Measurements from ENCODE around the gene DCDC1. TPM values are rescaled to one million over a fixed set of nuclear protein-coding genes. Genes with fewer than 3 reads are reported as not detected.

DCDC1 gene
- total RNA-seq, 1 experiment from 2014 or later, result 2.2 TPM

- H3K9me2 ChIP-seq (ENCODE audit: insufficient read depth), result no peaks in the 10 kb centered on the region
- no TSS peak for BruUV-seq (replicated peaks)
- H3K9me3 ChIP-seq (ENCODE audit: insufficient read depth, low read depth), result no peaks in the 10 kb centered on the region
- no peak overlapping the region for H3K27ac ChIP-seq
- TF ChIP-seq CTCF (conservative IDR thresholded peaks at IDR 0.05) (no peak), EZH2 (IDR thresholded peaks at IDR 0.05; ENCODE audit: low read depth) (no peak)
- H3K4me2 ChIP-seq, result no peak overlapping the region
- no peaks in the 10 kb centered on the region for H3F3A ChIP-seq (ENCODE audit: insufficient read depth, low read depth)
- intact Hi-C loops (cut with micrococcal nuclease; ENCODE audit: unreplicated experiment), result no loop called here
- CTCF ChIA-PET, result no interaction called here
- no peak for DNase-seq
- peaks cover 10% of the 10 kb centered on the region for H3K27me3 ChIP-seq (ENCODE audit: insufficient read depth, low read depth)
- POLR2A ChIA-PET (ENCODE audit: unreplicated experiment), result no interaction called here
- H3K4me3 ChIP-seq, result no peak overlapping the region
- H3K79me2 ChIP-seq (ENCODE audit: low read depth), result no peaks in the 10 kb centered on the region
- H2AFZ ChIP-seq, result no peak overlapping the region
- H3K4me1 ChIP-seq (replicated peaks; ENCODE audit: insufficient read depth), result no peaks in the 10 kb centered on the region
- no peaks in the 10 kb centered on the region; the same call in 1 of the 2 replicates for H4K20me1 ChIP-seq (ENCODE audit: insufficient read depth)
- H3K36me3 ChIP-seq (ENCODE audit: low read depth), result no peaks in the 10 kb centered on the region
These were observed 542.6 kb downstream of the DCDC1 start for GRCh38 chr11:30826911-30827310.

GRCh38 chr11:30825723-30826122, 543.8 kb downstream of the DCDC1 start:
- no peaks in the 10 kb centered on the region for H3K79me2 ChIP-seq (ENCODE audit: low read depth)
- H3K27me3 ChIP-seq (ENCODE audit: insufficient read depth, low read depth), result peaks cover 10% of the 10 kb centered on the region
- no peak overlapping the region for H3K4me2 ChIP-seq
- no peak overlapping the region for H3K4me3 ChIP-seq
- CTCF ChIA-PET, result no interaction called here
- H3K36me3 ChIP-seq (ENCODE audit: low read depth), result no peaks in the 10 kb centered on the region
- BruUV-seq (replicated peaks), result no TSS peak
- H3K4me1 ChIP-seq (replicated peaks; ENCODE audit: insufficient read depth), result no peaks in the 10 kb centered on the region
- no peaks in the 10 kb centered on the region for H3K9me2 ChIP-seq (ENCODE audit: insufficient read depth)
- H2AFZ ChIP-seq, result no peak overlapping the region
- no peaks in the 10 kb centered on the region for H3K9me3 ChIP-seq (ENCODE audit: insufficient read depth, low read depth)
- no peak overlapping the region for H3K27ac ChIP-seq
- H3F3A ChIP-seq (ENCODE audit: insufficient read depth, low read depth), result no peaks in the 10 kb centered on the region
- TF ChIP-seq EZH2 (IDR thresholded peaks at IDR 0.05; ENCODE audit: low read depth) (no peak), CTCF (conservative IDR thresholded peaks at IDR 0.05) (no peak)
- no peaks in the 10 kb centered on the region for H4K20me1 ChIP-seq (ENCODE audit: insufficient read depth)
- POLR2A ChIA-PET (ENCODE audit: unreplicated experiment), result no interaction called here
- no peak for DNase-seq
- intact Hi-C loops (cut with micrococcal nuclease; ENCODE audit: unreplicated experiment), result no loop called here

GRCh38 chr11:30823119-30823518, 546.4 kb downstream of the DCDC1 start:
- ChIA-PET POLR2A (ENCODE audit: unreplicated experiment) (no interaction called here), CTCF (no interaction called here)
- Histone ChIP-seq H3K9me3 (ENCODE audit: insufficient read depth, low read depth) (no peaks in the 10 kb centered on the region), H4K20me1 (ENCODE audit: insufficient read depth) (no peaks in the 10 kb centered on the region), H3K27me3 (ENCODE audit: insufficient read depth, low read depth) (no peaks in the 10 kb centered on the region; the same call in 1 of the 2 replicates), H3K27ac (no peak overlapping the region), H2AFZ (no peak overlapping the region), H3K4me3 (no peak overlapping the region), H3K9me2 (ENCODE audit: insufficient read depth) (no peaks in the 10 kb centered on the region), H3K4me2 (no peak overlapping the region), H3K79me2 (ENCODE audit: low read depth) (no peaks in the 10 kb centered on the region), H3F3A (ENCODE audit: insufficient read depth, low read depth) (no peaks in the 10 kb centered on the region), H3K4me1 (replicated peaks; ENCODE audit: insufficient read depth) (no peaks in the 10 kb centered on the region), H3K36me3 (ENCODE audit: low read depth) (no peaks in the 10 kb centered on the region)
- no peak for TF ChIP-seq CTCF (conservative IDR thresholded peaks at IDR 0.05)
- TF ChIP-seq EZH2 (IDR thresholded peaks at IDR 0.05; ENCODE audit: low read depth), result no peak
- intact Hi-C loops (cut with micrococcal nuclease; ENCODE audit: unreplicated experiment), result no loop called here
- BruUV-seq (replicated peaks), result no TSS peak
- no peak for DNase-seq
